IPS-15b (cell line): ENCODE measurements around the gene COL16A1.

Experiments used
- H3K27me3 ChIP-seq: one replicate; pipeline ENCODE4 v1.6.1; 2013; ENCODE audit warnings: low read length; ENCODE audit not compliant: control insufficient read depth, insufficient read depth
- H3K36me3 ChIP-seq: one replicate; pipeline ENCODE4 v1.6.1; 2013; ENCODE audit warnings: low read length; ENCODE audit not compliant: control insufficient read depth, insufficient read depth
- H3K4me1 ChIP-seq: one replicate; pipeline ENCODE4 v1.6.1; 2013; ENCODE audit warnings: mild to moderate bottlenecking, low read length; ENCODE audit not compliant: control insufficient read depth, insufficient read depth
- H3K4me3 ChIP-seq: one replicate; pipeline ENCODE4 v1.5.1; 2013; ENCODE audit warnings: low read depth, low read length
- H3K9ac ChIP-seq: one replicate; pipeline ENCODE4 v1.6.1; 2013; ENCODE audit warnings: low read depth, mild to moderate bottlenecking, low read length
- H3K9me3 ChIP-seq: one replicate; pipeline ENCODE4 v1.6.1; 2013; ENCODE audit warnings: mild to moderate bottlenecking, low read length; ENCODE audit not compliant: control insufficient read depth, insufficient read depth

The COL16A1 gene

GRCh38 chr1:31609514-31610118 is 94.2 kb downstream of the COL16A1 start:
- Histone ChIP-seq H3K4me3 (no peak overlapping the region), H3K36me3 (no peaks in the 10 kb centered on the region), H3K27me3 (no peaks in the 10 kb centered on the region), H3K9me3 (no peaks in the 10 kb centered on the region), H3K9ac (no peak overlapping the region), H3K4me1 (peaks cover 4% of the 10 kb centered on the region)

- Histone ChIP-seq H3K4me1 (no peaks in the 10 kb centered on the region), H3K36me3 (no peaks in the 10 kb centered on the region), H3K4me3 (no peak overlapping the region), H3K9me3 (no peaks in the 10 kb centered on the region), H3K27me3 (no peaks in the 10 kb centered on the region), H3K9ac (no peak overlapping the region)
Observed at GRCh38 chr1:31607360-31607759, 96.5 kb downstream of the COL16A1 start.

- H3K36me3 ChIP-seq, result no peaks in the 10 kb centered on the region
- H3K4me3 ChIP-seq, result no peak overlapping the region
- no peaks in the 10 kb centered on the region for H3K4me1 ChIP-seq
- no peaks in the 10 kb centered on the region for H3K27me3 ChIP-seq
- no peaks in the 10 kb centered on the region for H3K9me3 ChIP-seq
- H3K9ac ChIP-seq, result no peak overlapping the region
Observed at GRCh38 chr1:31605908-31606427, 97.8 kb downstream of the COL16A1 start.
